HepG2 (cell line): ENCODE data around the gene PRKG1. TPM values are rescaled to one million over a fixed set of nuclear protein-coding genes. Genes with fewer than 3 reads are reported as not detected.
"Not testable (repeated sequence)": the region's sequence is repeated elsewhere in the genome, so short reads cannot be mapped to it uniquely, and the experiment has no call there.

Experiments
- ATAC-seq: fragments of 200-7000 bp; cut with Tn5 transposase; 3 replicates; pipeline ENCODE4 v1.9.1; 2020; ENCODE audit warnings: mild to moderate bottlenecking, moderate library complexity
- BruUV-seq: library from RNA; stranded (reverse); fragments of 400-500 nt; replicated peaks from 2 replicates; lab custom pipeline; 2021; lab: Mats Ljungman, UMichigan
- CTCF ChIA-PET: fragments of 300-600 bp; formaldehyde crosslinking; extraction: SDS; loops from one replicate; lab custom pipeline; 2021; ENCODE audit warnings: low total read pairs, inconsistent platforms, low intra/inter-chr PET ratio; lab: Yijun Ruan, JAX
- POLR2A ChIA-PET: fragments of 350-600 bp; sonication (Branson Sonifier 250); formaldehyde crosslinking; loops from one replicate; lab custom pipeline; 2020; ENCODE audit warnings: antibody characterized with exemption, inconsistent platforms; lab: Yijun Ruan, JAX
- DNase-seq: peaks from one replicate; pipeline ENCODE4 v3.0.0-alpha.2; 2015; ENCODE audit warnings: low spot score
- FAIRE-seq: peaks from 3 replicates; lab custom pipeline; 2011; peaks lifted over from hg19 to GRCh38; lab: Jason Lieb, UNC
- H2AFZ ChIP-seq: one replicate; pipeline ENCODE4 v1.6.1; 2011; ENCODE audit warnings: low read length, inconsistent platforms
- H3K27ac ChIP-seq: fragments of 300-600 bp; 3 replicates; pipeline ENCODE4 v1.8.0; 2011; ENCODE audit warnings: mixed run types, mild to moderate bottlenecking, mixed read lengths, low read length, inconsistent platforms; ENCODE audit not compliant: insufficient read depth; ENCODE audit errors: extremely low read length
- H3K27me3 ChIP-seq, 2 experiments: fragments of 200-600 bp in 1 of 2; 2 replicates in 1 of 2; 3 replicates in 1 of 2; pipeline versions ENCODE4 v1.6.0 to v1.8.0; 2011; ENCODE audit warnings: low read length in 2 of 2, mild to moderate bottlenecking in 2 of 2, moderate library complexity in 2 of 2, inconsistent platforms in 1 of 2; ENCODE audit not compliant: insufficient read depth in 2 of 2, control insufficient read depth in 1 of 2
- H3K36me3 ChIP-seq, 2 experiments: fragments of 200-600 bp in 1 of 2; replicated peaks in 1 of 2; 2 replicates in 1 of 2; 3 replicates in 1 of 2; pipeline versions ENCODE4 v1.5.1 to v1.8.0; 2011; ENCODE audit warnings: low read length in 2 of 2, inconsistent platforms in 1 of 2; ENCODE audit not compliant: insufficient read depth in 2 of 2, control insufficient read depth in 1 of 2
- H3K4me1 ChIP-seq: 2 replicates; pipeline ENCODE4 v1.5.1; 2012; ENCODE audit warnings: low read length, inconsistent platforms; ENCODE audit not compliant: insufficient read depth
- H3K4me2 ChIP-seq: 2 replicates; pipeline ENCODE4 v1.6.0; 2011; ENCODE audit warnings: low read depth, low read length, inconsistent platforms
- H3K4me3 ChIP-seq, 3 experiments: fragments of 200-600 bp in 1 of 3; sonication (generic), shearing (Covaris generic) in 1 of 3; replicated peaks in 1 of 3; 2 replicates each; pipeline ENCODE4 v1.5.1; 2011 to 2016; ENCODE audit warnings: low read length in 3 of 3, inconsistent platforms in 2 of 3, low read depth in 2 of 3, mild to moderate bottlenecking in 2 of 3, control low read depth in 1 of 3, mixed read lengths in 1 of 3; ENCODE audit not compliant: insufficient read depth in 1 of 3
- H3K79me2 ChIP-seq: one replicate; pipeline ENCODE4 v1.6.1; 2011; ENCODE audit warnings: low read length, inconsistent platforms; ENCODE audit not compliant: insufficient read depth
- H3K9ac ChIP-seq: 2 replicates; pipeline ENCODE4 v1.6.0; 2011; ENCODE audit warnings: mild to moderate bottlenecking, low read depth, low read length, inconsistent platforms; ENCODE audit not compliant: insufficient read depth
- H3K9me3 ChIP-seq: 2 replicates; pipeline ENCODE4 v1.5.1; 2012; ENCODE audit warnings: mild to moderate bottlenecking, low read length
- H4K20me1 ChIP-seq: 2 replicates; pipeline ENCODE4 v1.6.0; 2011; ENCODE audit warnings: inconsistent platforms, mild to moderate bottlenecking, low read length, moderate library complexity; ENCODE audit not compliant: insufficient read depth
- RBM22 ChIP-seq: fragments of 200-400 bp; formaldehyde crosslinking; optimal IDR thresholded peaks from 2 replicates; pipeline ENCODE3; 2017; ENCODE audit warnings: mild to moderate bottlenecking, low read length, moderate library complexity
- SMARCC2 ChIP-seq: fragments of 450-650 bp; IDR thresholded peaks from 2 replicates; pipeline ENCODE4 v1.6.1; 2017; ENCODE audit warnings: antibody characterized with exemption, mild to moderate bottlenecking
- WGBS: methylation state at CpG from one replicate; pipeline ENCODE4 v1.1.6; 2017; ENCODE audit warnings: low lambda C conversion rate; 5-methylcytosine and 5-hydroxymethylcytosine counted together
- in situ Hi-C: cut with HindIII; loops from 2 replicates; pipeline ENCODE4 v1.10.0; 2017; ENCODE audit warnings: low pct_unique_long_range_greater_than_20kb; ENCODE audit not compliant: extremely low pct_ligation_motif_present
- intact Hi-C: fragments of 100-400 bp; cut with micrococcal nuclease; formaldehyde crosslinking; loops from one replicate; pipeline ENCODE4 v1.10.0; 2022; ENCODE audit not compliant: unreplicated experiment
- polyA plus RNA-seq, 8 experiments: library from polyadenylated mRNA; depleted of rRNA in 3 of 8; stranded (reverse) in 7 of 8; unstranded in 1 of 8; fragments of >200 nt; fragmentation: Illumina TruSeq in 4 of 8; extraction: Trizol in 4 of 8; gene quantifications; 2 replicates each; pipeline versions ENCODE4 v1.2.1 to v1.2.3, GENCODE V29; 2011 to 2016; ENCODE audit warnings: low read depth in 4 of 8, missing spikeins in 1 of 8, mixed read lengths in 1 of 8; ENCODE audit not compliant: insufficient read depth in 1 of 8
- total RNA-seq, 5 experiments: library from RNA; depleted of rRNA; stranded (reverse); fragments of >200 nt; fragmentation: Illumina TruSeq; extraction: Trizol; gene quantifications; 2 replicates each; pipeline ENCODE4 v1.2.3, GENCODE V29; 2016; ENCODE audit warnings: low read depth in 1 of 5

The PRKG1 gene
- total and polyA plus RNA-seq, 2 of the 13 experiments (the other 11 are each of a cell fraction or from before 2014, with no cell fraction given): 0.01 TPM; not detected in 1

GRCh38 chr10:51266496-51266895 lies 192.2 kb downstream of the PRKG1 start:
- no TSS peak for BruUV-seq
- DNase-seq (no peak), ATAC-seq (no peak), FAIRE-seq (no peak)
- Histone ChIP-seq H3K4me2 (no peak overlapping the region), H3K9me3 (no peaks in the 10 kb centered on the region), H3K4me3 (no peak overlapping the region), H2AFZ (no peak overlapping the region), H4K20me1 (no peaks in the 10 kb centered on the region), H3K4me1 (no peaks in the 10 kb centered on the region), H3K79me2 (no peaks in the 10 kb centered on the region)
- WGBS: 3% methylated on average over 3 of the region's 3 CpGs
- in situ Hi-C loops: no loop called here
- TF ChIP-seq RBM22: no peak
- no peak for TF ChIP-seq SMARCC2
- TF ChIP-seq, all 625 proteins: peak for 0
- intact Hi-C loops: no loop called here
- H3K27ac ChIP-seq: no peak overlapping the region
- ChIA-PET POLR2A (no interaction called here), CTCF (no interaction called here)
- H3K36me3 ChIP-seq: no peaks in the 10 kb centered on the region
- no peak overlapping the region for H3K9ac ChIP-seq
- no peaks in the 10 kb centered on the region for H3K27me3 ChIP-seq

GRCh38 chr10:51267980-51268570 lies 193.8 kb downstream of the PRKG1 start:
- H3K27ac ChIP-seq, H3K4me3 ChIP-seq, H3K27me3 ChIP-seq, DNase-seq, H3K9ac ChIP-seq, H3K9me3 ChIP-seq, CTCF ChIA-PET, H3K79me2 ChIP-seq, FAIRE-seq, intact Hi-C loops, H3K4me1 ChIP-seq, ATAC-seq, H3K4me2 ChIP-seq, in situ Hi-C loops, BruUV-seq, POLR2A ChIA-PET, H4K20me1 ChIP-seq, H2AFZ ChIP-seq, H3K36me3 ChIP-seq: not testable (repeated sequence)
- 3% methylated on average over 8 of the region's 8 CpGs for WGBS
